Activated CD4-positive, alpha-beta T cell treated with anti-CD3 and anti-CD28 coated beads, Interleukin-2, amount 10 ng/mL, durations not matched to agents 24 days and 14 days (primary cell): ENCODE results near the gene TES. TPM values are rescaled to one million over a fixed set of nuclear protein-coding genes. Genes with fewer than 3 reads are reported as not detected.
"Not testable (repeated sequence)": the region's sequence is repeated elsewhere in the genome, so short reads cannot be mapped to it uniquely, and the experiment has no call there.

Source experiments
- DNase-seq: peaks from one replicate; pipeline ENCODE4 v3.0.0; 2022
- H3K27ac Mint-ChIP-seq: one replicate; pipeline ENCODE4 v1.8.0; 2022; ENCODE audit warnings: mild to moderate bottlenecking, mixed read lengths
- H3K27me3 Mint-ChIP-seq: one replicate; pipeline ENCODE4 v1.8.0; 2022; ENCODE audit warnings: mixed read lengths
- H3K36me3 Mint-ChIP-seq: one replicate; pipeline ENCODE4 v1.8.0; 2022; ENCODE audit warnings: low read depth, mild to moderate bottlenecking, mixed read lengths
- H3K4me1 Mint-ChIP-seq: one replicate; pipeline ENCODE4 v1.8.0; 2021; ENCODE audit warnings: mixed read lengths
- H3K4me3 Mint-ChIP-seq: one replicate; pipeline ENCODE4 v1.8.0; 2022; ENCODE audit warnings: mild to moderate bottlenecking, moderate library complexity, mixed read lengths
- H3K9me3 Mint-ChIP-seq: one replicate; pipeline ENCODE4 v1.8.0; 2021; ENCODE audit warnings: mixed read lengths
- intact Hi-C: fragments of 100-400 bp; cut with micrococcal nuclease; formaldehyde crosslinking; loops from one replicate; pipeline ENCODE4 v1.15.1; 2023
- total RNA-seq: library from RNA; stranded (reverse); gene quantifications from 2 replicates; pipeline ENCODE4 v1.2.3, GENCODE V29; 2022

TES gene
- total RNA-seq, 1 donor from 2014 or later: 41.2 TPM

- H3K27me3 Mint-ChIP-seq: peaks cover 21% of the 10 kb centered on the region
- not testable (repeated sequence) for H3K36me3 Mint-ChIP-seq, DNase-seq, H3K27ac Mint-ChIP-seq, H3K4me1 Mint-ChIP-seq, H3K9me3 Mint-ChIP-seq, H3K4me3 Mint-ChIP-seq
- intact Hi-C loops: loop anchor here (10.0 kb wide), 1 partner anchor 170 kb away; no protein-coding TSS in a partner anchor
Measured at GRCh38 chr7:116175095-116175494, 35.2 kb upstream of the TES start.

DNA sequence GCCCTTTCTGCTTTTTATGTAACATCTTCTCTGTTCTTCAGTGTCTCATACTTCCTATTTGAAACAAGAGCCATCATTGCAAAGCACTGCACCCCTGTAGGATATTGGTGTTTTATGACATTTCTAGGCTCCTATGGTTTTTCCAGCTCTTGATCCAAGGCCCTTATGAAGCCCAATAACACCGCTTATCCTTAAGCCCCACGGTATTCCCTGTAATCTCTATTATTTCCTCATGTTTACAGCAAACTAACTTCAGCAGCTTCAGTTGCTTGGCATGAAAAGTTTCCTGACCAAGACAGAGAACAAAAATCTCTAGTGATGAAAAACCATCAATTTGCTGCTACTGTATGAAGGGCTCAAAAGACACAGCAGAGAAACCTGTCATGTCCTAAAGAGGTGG, 34.1 kb upstream of the TES start:
- no peaks in the 10 kb centered on the region for H3K4me1 Mint-ChIP-seq

DNA sequence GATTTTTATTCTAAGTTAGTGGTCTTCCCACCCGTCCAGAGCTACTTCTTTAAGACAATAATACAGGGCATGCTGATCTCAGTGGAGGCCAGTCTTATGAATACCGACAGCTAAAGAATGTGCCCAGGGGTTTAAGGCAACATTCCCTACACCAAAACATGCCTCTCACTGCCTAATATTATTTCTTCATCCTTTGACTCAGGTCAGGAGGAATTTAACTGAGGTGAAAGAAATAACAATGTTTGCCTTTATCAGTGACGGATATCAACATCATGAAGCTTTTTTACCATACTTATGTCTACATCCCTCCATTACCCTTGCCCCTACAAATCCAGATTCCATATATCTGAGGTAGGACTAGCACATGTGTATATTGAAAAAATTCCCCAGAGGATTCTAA, 33.3 kb upstream of the TES start:
- Mint-ChIP-seq H3K36me3 (no peaks in the 10 kb centered on the region), H3K27me3 (peaks cover 9% of the 10 kb centered on the region), H3K27ac (no peak overlapping the region), H3K4me3 (no peak overlapping the region), H3K9me3 (no peaks in the 10 kb centered on the region), H3K4me1 (no peaks in the 10 kb centered on the region)
- intact Hi-C loops: loop anchor here (10.0 kb wide), 1 partner anchor 168 kb away; no protein-coding TSS in a partner anchor
- DNase-seq: no peak

More for the DNA sequence above, 34.1 kb upstream of the TES start:
- Mint-ChIP-seq H3K27ac (no peak overlapping the region), H3K36me3 (no peaks in the 10 kb centered on the region), H3K9me3 (no peaks in the 10 kb centered on the region), H3K27me3 (peaks cover 14% of the 10 kb centered on the region), H3K4me3 (no peak overlapping the region)
- no peak for DNase-seq
- intact Hi-C loops: loop anchor here (10.0 kb wide), 1 partner anchor 169 kb away; no protein-coding TSS in a partner anchor

DNA sequence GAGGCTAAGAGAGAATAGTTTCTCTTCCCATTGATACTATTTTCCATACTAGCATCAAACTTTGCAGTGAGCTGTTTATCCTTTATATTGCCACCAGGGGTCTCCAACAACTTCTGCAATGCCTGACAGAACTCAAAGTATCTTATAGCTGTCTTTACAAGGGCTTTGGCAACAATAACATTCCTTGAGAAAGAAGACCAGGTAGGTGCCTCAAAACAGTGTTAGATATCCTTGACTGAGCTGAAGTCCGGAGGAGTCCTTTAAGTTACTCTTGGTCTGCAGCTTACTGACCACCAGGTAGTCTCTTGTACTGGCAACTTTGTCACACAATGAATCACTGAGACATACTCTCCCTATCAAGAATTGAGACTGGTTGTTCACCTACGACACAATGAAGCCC, 30.0 kb upstream of the TES start:
- Mint-ChIP-seq H3K36me3 (no peaks in the 10 kb centered on the region), H3K4me3 (no peak overlapping the region), H3K27ac (no peak overlapping the region), H3K27me3 (peaks cover 15% of the 10 kb centered on the region), H3K9me3 (no peaks in the 10 kb centered on the region), H3K4me1 (no peaks in the 10 kb centered on the region)
- peak; percentile 77 for DNase-seq
- intact Hi-C loops: loop anchor here (1.0 kb wide), 1 partner anchor 56 kb away; no protein-coding TSS in a partner anchor

GRCh38 chr7:116182023-116182422, 28.3 kb upstream of the TES start:
- Mint-ChIP-seq H3K27ac (no peak overlapping the region), H3K4me1 (no peaks in the 10 kb centered on the region), H3K36me3 (no peaks in the 10 kb centered on the region), H3K27me3 (peaks cover 14% of the 10 kb centered on the region), H3K9me3 (no peaks in the 10 kb centered on the region), H3K4me3 (no peak overlapping the region)
- intact Hi-C loops: no loop called here
- peak; percentile 48 for DNase-seq

- DNase-seq: peak; percentile 43
- no peaks in the 10 kb centered on the region for H3K36me3 Mint-ChIP-seq
- peaks cover 21% of the 10 kb centered on the region for H3K27me3 Mint-ChIP-seq
- no peak overlapping the region for H3K4me3 Mint-ChIP-seq
- intact Hi-C loops: no loop called here
- no peaks in the 10 kb centered on the region for H3K4me1 Mint-ChIP-seq
- no peak overlapping the region for H3K27ac Mint-ChIP-seq
- peaks cover 3% of the 10 kb centered on the region for H3K9me3 Mint-ChIP-seq
Measured at GRCh38 chr7:116185450-116185849, 24.9 kb upstream of the TES start.

GRCh38 chr7:116185956-116186355, 24.4 kb upstream of the TES start:
- Mint-ChIP-seq H3K4me3 (no peak overlapping the region), H3K36me3 (no peaks in the 10 kb centered on the region), H3K9me3 (peaks cover 3% of the 10 kb centered on the region), H3K4me1 (no peaks in the 10 kb centered on the region), H3K27ac (no peak overlapping the region), H3K27me3 (peaks cover 21% of the 10 kb centered on the region)
- intact Hi-C loops: no loop called here
- DNase-seq: no peak

- DNase-seq: peak; percentile 32
- intact Hi-C loops: no loop called here
- no peak overlapping the region for H3K4me3 Mint-ChIP-seq
- H3K36me3 Mint-ChIP-seq: no peaks in the 10 kb centered on the region
- H3K9me3 Mint-ChIP-seq: peaks cover 3% of the 10 kb centered on the region
- no peak overlapping the region for H3K27ac Mint-ChIP-seq
- no peaks in the 10 kb centered on the region for H3K4me1 Mint-ChIP-seq
- peaks cover 28% of the 10 kb centered on the region for H3K27me3 Mint-ChIP-seq
Measured at GRCh38 chr7:116187400-116187799, 22.9 kb upstream of the TES start.

- intact Hi-C loops: no loop called here
- H3K27me3 Mint-ChIP-seq: peaks cover 28% of the 10 kb centered on the region
- no peak for DNase-seq
- H3K4me3 Mint-ChIP-seq: no peak overlapping the region
- no peaks in the 10 kb centered on the region for H3K9me3 Mint-ChIP-seq
- no peak overlapping the region for H3K27ac Mint-ChIP-seq
- no peaks in the 10 kb centered on the region for H3K36me3 Mint-ChIP-seq
- no peaks in the 10 kb centered on the region for H3K4me1 Mint-ChIP-seq
Measured at GRCh38 chr7:116193329-116194087, 16.8 kb upstream of the TES start.

GRCh38 chr7:116194115-116194514, 16.2 kb upstream of the TES start:
- peaks cover 32% of the 10 kb centered on the region for H3K27me3 Mint-ChIP-seq
- H3K27ac Mint-ChIP-seq: no peak overlapping the region
- no peak for DNase-seq
- H3K36me3 Mint-ChIP-seq: no peaks in the 10 kb centered on the region
- no peaks in the 10 kb centered on the region for H3K9me3 Mint-ChIP-seq
- intact Hi-C loops: no loop called here
- H3K4me1 Mint-ChIP-seq: no peaks in the 10 kb centered on the region
- no peak overlapping the region for H3K4me3 Mint-ChIP-seq

- DNase-seq: no peak
- Mint-ChIP-seq H3K4me3 (no peak overlapping the region), H3K9me3 (no peaks in the 10 kb centered on the region), H3K27me3 (peaks cover 36% of the 10 kb centered on the region), H3K4me1 (no peaks in the 10 kb centered on the region), H3K36me3 (no peaks in the 10 kb centered on the region), H3K27ac (no peak overlapping the region)
- intact Hi-C loops: loop anchor here (5.0 kb wide), 1 partner anchor 37 kb away; no protein-coding TSS in a partner anchor
Measured at GRCh38 chr7:116195451-116195850, 14.9 kb upstream of the TES start.

- Mint-ChIP-seq H3K9me3 (no peaks in the 10 kb centered on the region), H3K27ac (no peak overlapping the region), H3K4me3 (no peak overlapping the region), H3K27me3 (peaks cover 41% of the 10 kb centered on the region), H3K4me1 (no peaks in the 10 kb centered on the region), H3K36me3 (no peaks in the 10 kb centered on the region)
- intact Hi-C loops: loop anchor here (5.0 kb wide), 1 partner anchor 35 kb away; no protein-coding TSS in a partner anchor
- DNase-seq: no peak
Measured at GRCh38 chr7:116196947-116197346, 13.4 kb upstream of the TES start.

DNA sequence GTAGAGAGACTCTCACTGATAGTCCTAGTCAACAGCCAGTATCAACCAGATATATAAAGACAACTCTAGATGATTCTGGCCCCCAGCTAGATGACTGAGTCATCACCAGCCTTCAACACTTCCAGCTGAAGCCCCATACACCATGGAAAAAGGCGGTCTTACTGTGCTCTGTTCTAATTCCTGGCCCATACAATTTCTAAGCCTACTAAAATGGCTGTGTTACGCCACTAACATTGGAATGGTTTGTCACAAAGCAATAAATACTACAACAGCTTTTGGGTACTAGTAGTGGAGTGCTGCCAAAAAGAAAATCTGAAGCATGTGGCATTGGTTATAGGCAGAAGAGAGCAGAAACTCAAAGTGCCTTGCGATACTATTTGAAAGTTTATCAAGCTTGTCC, 13.0 kb upstream of the TES start:
- no peak overlapping the region for H3K27ac Mint-ChIP-seq
- H3K4me1 Mint-ChIP-seq: no peaks in the 10 kb centered on the region
- DNase-seq: no peak
- no peaks in the 10 kb centered on the region for H3K9me3 Mint-ChIP-seq
- H3K4me3 Mint-ChIP-seq: no peak overlapping the region
- intact Hi-C loops: loop anchor here (5.0 kb wide), 1 partner anchor 35 kb away; no protein-coding TSS in a partner anchor
- H3K27me3 Mint-ChIP-seq: peaks cover 42% of the 10 kb centered on the region
- H3K36me3 Mint-ChIP-seq: no peaks in the 10 kb centered on the region

- H3K9me3 Mint-ChIP-seq: no peaks in the 10 kb centered on the region
Measured at GRCh38 chr7:116198748-116199410, 11.5 kb upstream of the TES start.

More at GRCh38 chr7:116198748-116199410, 11.5 kb upstream of the TES start:
- peaks cover 46% of the 10 kb centered on the region for H3K27me3 Mint-ChIP-seq
- H3K4me1 Mint-ChIP-seq: no peaks in the 10 kb centered on the region
- intact Hi-C loops: loop anchor here (5.0 kb wide), 1 partner anchor 33 kb away; no protein-coding TSS in a partner anchor
- no peak for DNase-seq
- H3K4me3 Mint-ChIP-seq: no peak overlapping the region
- no peaks in the 10 kb centered on the region for H3K36me3 Mint-ChIP-seq
- no peak overlapping the region for H3K27ac Mint-ChIP-seq
